ENCODE results near the gene ERC1.

DNA sequence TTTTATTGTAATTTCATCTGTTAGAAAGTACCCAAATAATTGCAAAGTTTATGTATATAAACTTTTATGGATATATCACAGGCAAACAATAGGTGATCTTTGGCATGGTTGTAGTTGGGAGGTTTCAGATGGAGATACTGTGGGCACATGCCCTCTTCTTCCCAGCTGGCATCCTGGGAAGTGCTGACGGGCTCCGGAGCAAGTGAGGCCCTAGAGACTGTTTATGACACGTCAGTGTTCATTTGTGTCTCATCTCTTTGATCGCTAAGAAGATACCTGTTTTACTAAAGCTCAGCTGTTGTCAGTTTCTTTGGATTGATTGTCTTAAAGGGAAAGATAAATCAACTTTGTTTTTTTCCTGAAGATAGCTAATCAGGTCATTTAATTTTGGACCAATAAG, 315.8 kb downstream of the ERC1 start:
- TF ChIP-seq, protein P1, sequence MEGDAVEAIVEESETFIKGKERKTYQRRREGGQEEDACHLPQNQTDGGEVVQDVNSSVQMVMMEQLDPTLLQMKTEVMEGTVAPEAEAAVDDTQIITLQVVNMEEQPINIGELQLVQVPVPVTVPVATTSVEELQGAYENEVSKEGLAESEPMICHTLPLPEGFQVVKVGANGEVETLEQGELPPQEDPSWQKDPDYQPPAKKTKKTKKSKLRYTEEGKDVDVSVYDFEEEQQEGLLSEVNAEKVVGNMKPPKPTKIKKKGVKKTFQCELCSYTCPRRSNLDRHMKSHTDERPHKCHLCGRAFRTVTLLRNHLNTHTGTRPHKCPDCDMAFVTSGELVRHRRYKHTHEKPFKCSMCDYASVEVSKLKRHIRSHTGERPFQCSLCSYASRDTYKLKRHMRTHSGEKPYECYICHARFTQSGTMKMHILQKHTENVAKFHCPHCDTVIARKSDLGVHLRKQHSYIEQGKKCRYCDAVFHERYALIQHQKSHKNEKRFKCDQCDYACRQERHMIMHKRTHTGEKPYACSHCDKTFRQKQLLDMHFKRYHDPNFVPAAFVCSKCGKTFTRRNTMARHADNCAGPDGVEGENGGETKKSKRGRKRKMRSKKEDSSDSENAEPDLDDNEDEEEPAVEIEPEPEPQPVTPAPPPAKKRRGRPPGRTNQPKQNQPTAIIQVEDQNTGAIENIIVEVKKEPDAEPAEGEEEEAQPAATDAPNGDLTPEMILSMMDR (IDR thresholded peaks at IDR 0.05): no peak
- TF ChIP-seq POLR2A (IDR thresholded peaks at IDR 0.05): no peak
- TF ChIP-seq POLR2AphosphoS5 (IDR thresholded peaks at IDR 0.05): no peak
- no peak for TF ChIP-seq EP300 (IDR thresholded peaks at IDR 0.05; ENCODE audit: low read depth)
